ENCODE results near the gene ENOSF1. TPM values are rescaled to one million over a fixed set of nuclear protein-coding genes. Genes with fewer than 3 reads are reported as not detected.

The ENOSF1 gene
- total RNA-seq, 1 donor: 84.0 TPM

- DNase-seq (ENCODE audit: low read depth in 2 of 3, low spot score in 2 of 3): no peak
Observed at GRCh38 chr18:675307-675706, 37.1 kb downstream of the ENOSF1 start.

GRCh38 chr18:673769-674168, 38.7 kb downstream of the ENOSF1 start:
- no peak for DNase-seq (ENCODE audit: low read depth in 2 of 3, low spot score in 2 of 3)

GRCh38 chr18:673317-673716, 39.1 kb downstream of the ENOSF1 start:
- no peak for DNase-seq (ENCODE audit: low read depth in 2 of 3, low spot score in 2 of 3)

- no peak for DNase-seq (ENCODE audit: low read depth in 2 of 3, low spot score in 2 of 3)
Observed at GRCh38 chr18:671405-671804, 41.0 kb downstream of the ENOSF1 start.

- peak in 1 of 3 donors; percentile 39 for DNase-seq (ENCODE audit: low read depth in 2 of 3, low spot score in 2 of 3)
Observed at GRCh38 chr18:670522-670921, 41.9 kb downstream of the ENOSF1 start.

DNA sequence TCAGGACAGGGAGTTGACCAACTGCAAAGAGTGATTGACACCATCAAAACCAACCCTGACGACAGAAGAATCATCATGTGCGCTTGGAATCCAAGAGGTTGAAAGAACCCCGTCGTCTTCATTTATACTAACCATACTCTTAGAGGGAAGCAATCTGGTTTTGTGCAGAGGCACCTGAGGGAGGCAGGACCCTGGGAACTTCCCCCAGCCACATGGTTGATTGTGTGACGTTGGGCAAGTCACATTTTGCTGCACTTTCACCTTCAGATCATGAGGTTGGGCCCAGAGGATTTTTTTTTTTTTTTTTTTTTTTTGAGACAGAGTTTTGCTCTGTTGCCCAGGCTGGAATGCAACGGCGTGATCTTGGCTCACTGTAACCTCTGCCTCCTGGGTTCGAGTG, 43.4 kb downstream of the ENOSF1 start:
- no peak for DNase-seq (ENCODE audit: low read depth in 2 of 3, low spot score in 2 of 3)

GRCh38 chr18:668260-668659, 44.2 kb downstream of the ENOSF1 start:
- no peak for DNase-seq (ENCODE audit: low read depth in 2 of 3, low spot score in 2 of 3)

DNA sequence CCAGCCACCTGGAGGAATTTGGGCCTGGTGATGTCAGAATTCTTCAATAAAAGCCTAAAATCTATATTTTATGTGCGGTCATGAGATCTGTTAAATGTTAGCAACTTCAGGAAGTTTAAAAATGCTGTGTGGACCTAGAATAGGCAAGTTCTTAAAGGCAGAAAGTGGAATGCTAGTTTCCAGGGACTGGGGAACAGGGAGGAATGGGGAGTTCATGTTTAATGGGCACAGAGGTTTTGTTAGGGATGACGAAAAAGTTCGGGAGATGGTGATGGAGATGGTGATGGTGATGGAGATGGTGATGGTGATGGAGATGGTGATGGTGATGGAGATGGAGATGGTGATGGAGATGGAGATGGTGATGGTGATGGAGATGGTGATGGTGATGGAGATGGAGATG, 45.8 kb downstream of the ENOSF1 start:
- no peak for DNase-seq (ENCODE audit: low read depth in 2 of 3, low spot score in 2 of 3)

- peak in 2 of 3 donors; percentile 26 to 56 for DNase-seq (ENCODE audit: low read depth in 2 of 3, low spot score in 2 of 3)
Observed at GRCh38 chr18:666177-666576, 46.3 kb downstream of the ENOSF1 start.

DNA sequence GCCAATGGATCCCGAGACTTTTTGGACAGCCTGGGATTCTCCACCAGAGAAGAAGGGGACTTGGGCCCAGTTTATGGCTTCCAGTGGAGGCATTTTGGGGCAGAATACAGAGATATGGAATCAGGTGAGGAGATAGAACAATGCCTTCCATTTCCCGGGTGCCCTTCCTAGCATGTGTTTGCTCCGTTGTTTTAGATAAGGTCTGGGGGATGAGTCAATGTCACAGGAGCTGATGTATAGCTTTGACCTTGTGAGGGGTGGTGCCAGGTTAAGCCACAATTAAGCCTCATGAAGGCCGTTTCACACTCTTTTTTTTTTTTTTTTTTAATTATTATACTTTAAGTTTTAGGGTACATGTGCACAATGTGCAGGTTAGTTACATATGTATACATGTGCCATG, 50.2 kb downstream of the ENOSF1 start:
- no peak for DNase-seq (ENCODE audit: low read depth in 2 of 3, low spot score in 2 of 3)

DNA sequence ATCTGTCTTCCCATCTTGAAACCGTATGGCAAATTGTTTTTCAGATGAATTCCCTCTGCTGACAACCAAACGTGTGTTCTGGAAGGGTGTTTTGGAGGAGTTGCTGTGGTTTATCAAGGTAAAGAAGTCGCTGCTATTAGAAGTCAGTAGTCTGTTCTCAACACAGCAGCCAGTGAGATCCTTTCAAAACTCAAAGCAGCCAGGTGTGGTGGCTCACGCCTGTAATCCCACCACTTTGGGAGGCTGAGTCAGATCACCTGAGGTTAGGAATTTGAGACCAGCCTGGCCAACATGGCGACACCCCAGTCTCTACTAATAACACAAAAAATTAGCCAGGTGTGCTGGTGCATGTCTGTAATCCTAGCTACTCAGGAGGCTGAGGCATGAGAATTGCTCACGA, 52.8 kb downstream of the ENOSF1 start:
- DNase-seq (ENCODE audit: low read depth in 2 of 3, low spot score in 2 of 3): no peak

DNA sequence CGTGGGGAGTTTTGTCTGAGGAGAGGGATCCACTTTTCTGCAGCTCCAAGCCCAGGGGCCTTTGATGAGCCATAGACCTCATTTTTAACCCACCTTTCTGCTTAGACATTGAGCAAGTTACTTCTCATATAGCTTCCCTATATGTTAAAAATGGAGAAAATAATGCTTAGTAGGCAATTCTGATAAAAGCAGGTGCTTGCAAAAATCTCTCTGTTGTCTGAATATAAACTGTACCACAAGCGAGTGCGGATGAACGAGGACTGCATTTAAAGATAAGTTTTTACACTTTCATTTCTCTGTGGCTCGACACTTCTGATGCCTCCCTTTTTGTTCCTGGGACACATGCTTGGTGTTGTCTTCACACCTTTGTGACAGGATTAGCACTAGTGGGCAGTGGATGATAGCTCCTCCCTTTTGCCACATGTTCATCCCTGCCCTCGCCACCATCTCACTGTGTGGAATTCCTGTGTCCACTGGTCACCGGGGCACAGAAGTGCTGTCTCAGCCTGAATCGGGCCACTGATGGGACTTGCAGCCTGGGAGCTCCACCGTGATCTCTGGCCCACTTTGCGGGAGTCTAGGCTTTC, 53.4 kb downstream of the ENOSF1 start:
- DNase-seq (ENCODE audit: low read depth in 2 of 3, low spot score in 2 of 3): no peak

GRCh38 chr18:658001-658946, 54.2 kb downstream of the ENOSF1 start:
- peak in 2 of 3 donors; percentile 65 to 72 for DNase-seq (ENCODE audit: low read depth in 2 of 3, low spot score in 2 of 3)

DNA sequence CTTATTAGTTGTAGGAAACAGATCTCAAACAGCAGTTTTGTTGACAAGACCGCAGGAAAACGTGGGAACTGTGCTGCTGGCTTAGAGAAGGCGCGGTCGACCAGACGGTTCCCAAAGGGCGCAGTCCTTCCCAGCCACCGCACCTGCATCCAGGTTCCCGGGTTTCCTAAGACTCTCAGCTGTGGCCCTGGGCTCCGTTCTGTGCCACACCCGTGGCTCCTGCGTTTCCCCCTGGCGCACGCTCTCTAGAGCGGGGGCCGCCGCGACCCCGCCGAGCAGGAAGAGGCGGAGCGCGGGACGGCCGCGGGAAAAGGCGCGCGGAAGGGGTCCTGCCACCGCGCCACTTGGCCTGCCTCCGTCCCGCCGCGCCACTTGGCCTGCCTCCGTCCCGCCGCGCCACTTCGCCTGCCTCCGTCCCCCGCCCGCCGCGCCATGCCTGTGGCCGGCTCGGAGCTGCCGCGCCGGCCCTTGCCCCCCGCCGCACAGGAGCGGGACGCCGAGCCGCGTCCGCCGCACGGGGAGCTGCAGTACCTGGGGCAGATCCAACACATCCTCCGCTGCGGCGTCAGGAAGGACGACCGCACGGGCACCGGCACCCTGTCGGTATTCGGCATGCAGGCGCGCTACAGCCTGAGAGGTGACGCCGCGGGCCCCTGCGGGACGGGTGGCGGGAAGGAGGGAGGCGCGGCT, 55.0 kb downstream of the ENOSF1 start, which contains the start of gene TYMS:
Gene TYMS (plus strand): TSS at position 343 of the 690 bp plus-strand sequence. CDS start 90 bp downstream, at position 433.
- peak in 2 of 3 donors; percentile 70 to 72 for DNase-seq (ENCODE audit: low read depth in 2 of 3, low spot score in 2 of 3)

- no peak for DNase-seq (ENCODE audit: low read depth in 2 of 3, low spot score in 2 of 3)
Observed at GRCh38 chr18:655445-655844, 57.0 kb downstream of the ENOSF1 start.

GRCh38 chr18:654601-655000, 57.8 kb downstream of the ENOSF1 start:
- DNase-seq (ENCODE audit: low read depth in 2 of 3, low spot score in 2 of 3): no peak

- no peak for DNase-seq (ENCODE audit: low read depth in 2 of 3, low spot score in 2 of 3)
Observed at GRCh38 chr18:653512-653911, 58.9 kb downstream of the ENOSF1 start.

DNA sequence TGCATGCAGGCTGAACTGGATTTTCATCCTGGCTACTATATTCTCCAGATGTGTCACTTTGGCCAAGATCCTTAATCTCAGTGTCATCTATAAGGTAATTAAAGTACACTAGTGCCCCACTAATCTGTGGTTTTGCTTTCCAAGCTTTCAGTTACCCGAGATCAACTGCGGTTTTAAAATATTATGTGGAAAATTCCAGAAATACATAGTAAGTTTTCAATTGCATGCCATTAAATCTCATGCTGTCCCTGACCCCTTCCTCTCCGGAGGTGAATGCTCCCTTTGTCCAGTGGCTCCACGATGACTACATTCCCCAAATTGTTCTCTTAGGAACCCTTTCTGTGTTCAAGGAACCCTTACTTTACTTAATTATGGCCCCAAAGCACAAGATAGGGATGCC, 60.3 kb downstream of the ENOSF1 start:
- DNase-seq (ENCODE audit: low read depth in 2 of 3, low spot score in 2 of 3): no peak

- DNase-seq (ENCODE audit: low read depth in 2 of 3, low spot score in 2 of 3): peak in 2 of 3 donors; percentile 59 to 83
Observed at GRCh38 chr18:650428-650858, 62.0 kb downstream of the ENOSF1 start.

GRCh38 chr18:649341-649740, 63.1 kb downstream of the ENOSF1 start:
- DNase-seq (ENCODE audit: low read depth in 2 of 3, low spot score in 2 of 3): no peak

DNA sequence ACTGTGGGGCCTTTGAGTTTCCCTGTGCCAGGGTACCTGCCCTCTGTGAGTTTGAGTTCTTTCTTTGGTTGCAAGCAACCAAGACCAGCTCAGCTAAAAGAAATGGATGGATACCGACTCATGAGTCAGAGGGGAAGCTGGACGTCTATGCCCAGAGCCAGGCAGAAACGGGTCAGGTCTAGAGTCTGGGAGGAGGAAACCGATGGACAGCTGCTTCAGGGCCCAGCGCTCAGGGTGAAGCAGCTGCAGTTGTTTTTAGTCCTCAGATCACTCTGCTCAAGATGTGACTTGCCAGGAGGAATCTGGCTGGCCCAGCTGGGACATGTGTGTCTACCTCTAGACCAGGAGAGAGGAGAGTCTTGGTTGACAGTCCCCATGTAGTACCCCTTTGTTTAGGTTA, 65.1 kb downstream of the ENOSF1 start:
- no peak for DNase-seq (ENCODE audit: low read depth in 2 of 3, low spot score in 2 of 3)

All from hematopoietic multipotent progenitor cell (in vitro differentiated cells).